Ascending aorta (tissue), 2 donors: Measurements from ENCODE around the gene NHS. TPM values are rescaled to one million over a fixed set of nuclear protein-coding genes. Genes with fewer than 3 reads are reported as not detected.

Source experiments
- DNase-seq, 2 donors: peaks; one replicate each; pipeline ENCODE4 v3.0.0-alpha.2; 2019; ENCODE audit warnings: low spot score in 2 of 2
- H3K27ac ChIP-seq, 2 donors: fragments of 200-600 bp; sonication (generic); one replicate each; pipeline ENCODE4 v1.5.1; 2016 to 2017; ENCODE audit warnings: mild to moderate bottlenecking in 1 of 2
- H3K27me3 ChIP-seq: fragments of 200-600 bp; sonication (generic); one replicate; pipeline ENCODE4 v1.5.1; 2017
- H3K36me3 ChIP-seq, 2 donors: fragments of 200-600 bp; sonication (generic); one replicate each; pipeline ENCODE4 v1.5.1; 2016
- H3K4me1 ChIP-seq, 2 donors: fragments of 200-600 bp; sonication (generic); one replicate each; pipeline ENCODE4 v1.5.1; 2016 to 2017; ENCODE audit warnings: mild to moderate bottlenecking in 1 of 2
- H3K4me3 ChIP-seq, 2 donors: fragments of 200-600 bp; sonication (generic); one replicate each; pipeline ENCODE4 v1.5.1; 2016 to 2017; ENCODE audit warnings: mild to moderate bottlenecking in 1 of 2
- H3K9me3 ChIP-seq, 2 donors: fragments of 200-600 bp; sonication (generic); one replicate each; pipeline ENCODE4 v1.5.1; 2016
- intact Hi-C: fragments of 100-400 bp; cut with DNase I; formaldehyde crosslinking; loops from one replicate; pipeline ENCODE4 v1.15.1; 2023
- total RNA-seq: library from RNA; depleted of rRNA; stranded (reverse); fragments of >200 nt; gene quantifications from one replicate; pipeline ENCODE4 v1.1.0, GENCODE V29; 2016
- TF ChIP-seq, protein P1 (sequence below), 3 experiments: fragments of 200-600 bp in 2 of 3; fragments of 450-650 bp in 1 of 3; sonication (generic) in 2 of 3; IDR thresholded peaks; one replicate each; pipeline ENCODE4 v1.5.1; 2016 to 2019; ENCODE audit warnings: antibody characterized with exemption in 3 of 3, mild to moderate bottlenecking in 1 of 3, moderate library complexity in 1 of 3

NHS gene
- total RNA-seq, 1 donor from 2014 or later: 8.8 TPM

DNA sequence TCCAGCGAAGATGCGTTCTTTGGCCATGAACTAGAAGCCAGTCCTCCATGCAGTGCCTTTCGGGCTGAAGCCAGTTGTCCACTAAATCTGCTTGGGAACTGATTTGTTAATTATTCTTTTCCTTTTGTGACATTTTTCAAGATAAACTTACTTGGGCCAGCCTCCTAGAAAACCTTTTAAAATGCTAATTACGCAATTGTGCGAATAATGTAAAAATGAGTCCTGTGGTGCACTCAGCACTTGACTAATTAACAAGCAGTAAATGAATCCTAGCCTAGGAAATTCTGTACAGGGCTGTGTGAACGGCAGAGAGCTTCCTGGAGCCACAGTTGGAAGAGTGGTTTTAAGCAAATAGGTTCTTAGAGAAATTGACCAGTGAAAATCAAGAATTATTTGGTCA lies 212.4 kb downstream of the NHS start:
- Histone ChIP-seq H3K4me1 (peaks cover 0 to 7% of the 10 kb centered on the region in 2 donors), H3K4me3 (no peak overlapping the region), H3K27ac (no peak overlapping the region), H3K9me3 (no peaks in the 10 kb centered on the region), H3K27me3 (no peaks in the 10 kb centered on the region), H3K36me3 (no peaks in the 10 kb centered on the region)
- DNase-seq: no peak
- TF ChIP-seq, protein P1, sequence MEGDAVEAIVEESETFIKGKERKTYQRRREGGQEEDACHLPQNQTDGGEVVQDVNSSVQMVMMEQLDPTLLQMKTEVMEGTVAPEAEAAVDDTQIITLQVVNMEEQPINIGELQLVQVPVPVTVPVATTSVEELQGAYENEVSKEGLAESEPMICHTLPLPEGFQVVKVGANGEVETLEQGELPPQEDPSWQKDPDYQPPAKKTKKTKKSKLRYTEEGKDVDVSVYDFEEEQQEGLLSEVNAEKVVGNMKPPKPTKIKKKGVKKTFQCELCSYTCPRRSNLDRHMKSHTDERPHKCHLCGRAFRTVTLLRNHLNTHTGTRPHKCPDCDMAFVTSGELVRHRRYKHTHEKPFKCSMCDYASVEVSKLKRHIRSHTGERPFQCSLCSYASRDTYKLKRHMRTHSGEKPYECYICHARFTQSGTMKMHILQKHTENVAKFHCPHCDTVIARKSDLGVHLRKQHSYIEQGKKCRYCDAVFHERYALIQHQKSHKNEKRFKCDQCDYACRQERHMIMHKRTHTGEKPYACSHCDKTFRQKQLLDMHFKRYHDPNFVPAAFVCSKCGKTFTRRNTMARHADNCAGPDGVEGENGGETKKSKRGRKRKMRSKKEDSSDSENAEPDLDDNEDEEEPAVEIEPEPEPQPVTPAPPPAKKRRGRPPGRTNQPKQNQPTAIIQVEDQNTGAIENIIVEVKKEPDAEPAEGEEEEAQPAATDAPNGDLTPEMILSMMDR (IDR thresholded peaks at IDR 0.05): no peak
- intact Hi-C loops: loop anchor here (10.0 kb wide), 1 partner anchor 147 kb away; the partner anchor contains the start of gene SCML1

DNA sequence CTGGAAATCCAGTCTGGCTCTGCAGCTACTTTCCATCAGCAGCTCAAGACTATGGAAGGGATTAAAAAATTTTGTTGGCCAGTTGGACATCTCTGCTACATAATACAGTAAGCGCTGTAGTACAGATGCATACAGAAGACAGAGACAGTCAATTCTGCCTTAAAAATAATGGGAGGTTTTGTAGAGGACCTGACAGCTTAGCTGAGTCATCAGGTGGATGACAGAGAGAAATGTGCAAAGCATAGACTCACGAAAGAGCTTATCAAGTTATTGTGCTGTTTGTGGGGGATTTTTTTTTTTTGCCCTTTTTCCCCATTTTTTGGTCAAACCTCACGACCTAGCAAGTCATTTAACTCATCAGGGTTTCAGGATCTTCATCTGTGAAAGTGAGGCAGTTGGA lies 213.3 kb downstream of the NHS start:
- TF ChIP-seq, protein P1 (IDR thresholded peaks at IDR 0.05): no peak
- H3K27ac ChIP-seq: no peak overlapping the region
- no peak overlapping the region for H3K4me3 ChIP-seq
- H3K36me3 ChIP-seq: no peaks in the 10 kb centered on the region
- no peaks in the 10 kb centered on the region for H3K9me3 ChIP-seq
- DNase-seq: no peak
- peaks cover 2 to 13% of the 10 kb centered on the region in 2 donors for H3K4me1 ChIP-seq
- intact Hi-C loops: loop anchor here (10.0 kb wide), 1 partner anchor 146 kb away; the partner anchor contains the start of gene SCML1
- no peaks in the 10 kb centered on the region for H3K27me3 ChIP-seq

DNA sequence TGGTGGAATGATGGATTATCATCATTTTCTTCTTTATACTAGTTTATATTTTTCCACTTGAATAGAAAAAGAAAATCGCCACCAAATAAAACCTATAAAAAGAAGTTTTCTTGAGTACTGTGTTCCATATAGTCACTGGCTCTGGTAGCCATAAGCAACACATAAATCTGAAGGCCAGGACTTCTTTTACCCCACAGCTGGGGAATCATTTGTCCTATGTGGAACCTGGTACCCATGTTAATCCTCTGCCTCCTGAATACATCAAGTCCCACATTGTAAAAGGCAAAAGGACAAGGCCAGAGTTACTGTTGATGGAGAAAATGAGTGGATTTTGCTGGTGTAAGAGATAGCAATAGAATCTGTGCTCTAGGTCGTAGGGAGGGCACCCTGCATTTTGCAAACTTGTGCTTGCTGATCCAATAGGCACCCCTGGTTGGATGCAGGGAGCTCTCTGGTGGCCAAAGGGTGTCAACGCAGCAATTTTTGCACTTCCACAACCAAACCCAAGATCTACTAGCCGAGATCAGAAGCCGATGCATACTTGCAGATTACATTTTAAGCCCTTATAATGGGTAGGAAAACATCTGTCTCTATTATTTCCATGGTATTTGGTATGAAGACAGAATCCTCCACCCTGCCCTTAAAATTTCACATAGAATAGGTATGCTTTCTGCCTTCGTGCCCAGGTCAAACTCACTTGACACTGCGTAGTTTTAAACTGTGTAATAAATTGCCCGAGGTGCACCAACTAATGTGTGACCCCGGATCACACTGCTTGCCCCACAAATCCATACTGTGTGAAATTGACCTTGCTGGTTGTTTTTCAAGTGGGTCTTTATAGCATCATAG lies 216.1 kb downstream of the NHS start:
- Histone ChIP-seq H3K4me1 (peaks cover 4 to 21% of the 10 kb centered on the region in 2 donors), H3K36me3 (no peaks in the 10 kb centered on the region), H3K27ac (peak overlapping the region; percentile 76 to 77), H3K27me3 (no peaks in the 10 kb centered on the region), H3K9me3 (no peaks in the 10 kb centered on the region), H3K4me3 (peak overlapping the region; percentile 24 to 32)
- peak in 1 of 2 donors; percentile 80 for DNase-seq
- intact Hi-C loops: loop anchor here (1.0 to 5.0 kb wide), 6 partner anchors 38 to 349 kb away; partner anchors contain the start of gene NHS
- TF ChIP-seq, protein P1 (IDR thresholded peaks at IDR 0.05): peak; percentile 52 to 64 (median 53)

DNA sequence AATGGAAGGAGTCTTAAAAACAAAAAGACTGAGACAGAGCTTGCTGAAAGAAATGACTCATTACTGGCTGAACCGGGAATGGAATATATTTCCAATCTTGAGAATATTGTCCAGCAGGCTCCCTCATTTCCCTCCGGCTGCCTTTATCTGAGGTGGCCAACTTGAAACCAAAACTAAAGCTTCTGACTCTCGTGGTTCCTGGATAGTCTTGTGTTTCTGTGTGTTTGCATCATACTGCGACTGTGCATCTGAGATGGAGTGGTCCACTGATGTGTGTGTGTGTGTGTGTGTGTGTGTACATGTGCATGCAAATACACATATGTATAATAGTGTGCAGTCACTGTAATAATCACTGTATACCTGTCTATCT lies 216.7 kb downstream of the NHS start:
- Histone ChIP-seq H3K4me1 (peaks cover 4 to 25% of the 10 kb centered on the region in 2 donors), H3K9me3 (no peaks in the 10 kb centered on the region), H3K4me3 (peak overlapping the region; percentile 24 to 32), H3K27ac (peak overlapping the region; percentile 76 to 77), H3K27me3 (no peaks in the 10 kb centered on the region), H3K36me3 (no peaks in the 10 kb centered on the region)
- intact Hi-C loops: loop anchor here (1.0 to 5.0 kb wide), 6 partner anchors 39 to 349 kb away; partner anchors contain the start of gene NHS
- TF ChIP-seq, protein P1 (IDR thresholded peaks at IDR 0.05): no peak
- peak in 1 of 2 donors; percentile 69 for DNase-seq

DNA sequence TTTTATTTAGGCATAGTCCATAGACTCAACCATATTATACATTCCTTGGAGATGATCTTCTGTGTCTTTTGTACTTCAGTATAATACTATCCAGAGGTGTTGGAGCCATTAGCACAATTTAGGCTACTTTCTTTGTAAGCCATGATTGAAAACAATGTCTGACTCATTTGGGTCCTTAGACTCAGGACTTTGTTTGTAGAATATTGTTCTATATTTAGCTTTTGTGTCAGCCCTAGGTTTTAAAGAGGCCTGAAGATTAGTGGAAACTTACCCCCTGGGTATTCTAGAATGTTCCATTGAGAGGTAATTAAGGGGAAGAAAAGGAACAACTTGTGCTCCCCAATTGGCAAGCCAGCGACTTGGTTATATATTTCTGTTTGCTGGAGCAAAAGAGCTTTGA lies 217.1 kb downstream of the NHS start:
- no peaks in the 10 kb centered on the region for H3K27me3 ChIP-seq
- no peaks in the 10 kb centered on the region for H3K9me3 ChIP-seq
- H3K27ac ChIP-seq: peak overlapping the region; percentile 76 to 77
- H3K4me1 ChIP-seq: peaks cover 4 to 27% of the 10 kb centered on the region in 2 donors
- DNase-seq: no peak
- H3K36me3 ChIP-seq: no peaks in the 10 kb centered on the region
- intact Hi-C loops: loop anchor here (5.0 kb wide), 1 partner anchor 40 kb away; no protein-coding TSS in a partner anchor
- peak overlapping the region in 1 of 2 donors; percentile 32 for H3K4me3 ChIP-seq
- TF ChIP-seq, protein P1 (IDR thresholded peaks at IDR 0.05): no peak
